Glomerular visceral epithelial cell (primary cell): ENCODE data around the gene CAMK2B.

ENCODE experiments used
- DNase-seq: peaks from one replicate; pipeline ENCODE4 v3.0.0-alpha.2; 2016; ENCODE audit errors: extremely low spot score

Gene CAMK2B

GRCh38 chr7:44232396-44232795, 93.0 kb downstream of the CAMK2B start:
- no peak for DNase-seq

- DNase-seq = no peak
Observed at GRCh38 chr7:44231088-44231487, 94.3 kb downstream of the CAMK2B start.

- DNase-seq = no peak
Observed at GRCh38 chr7:44230286-44230685, 95.1 kb downstream of the CAMK2B start.

GRCh38 chr7:44229546-44230105, 95.8 kb downstream of the CAMK2B start:
- DNase-seq = no peak

GRCh38 chr7:44228571-44229350, 96.6 kb downstream of the CAMK2B start:
- no peak for DNase-seq

GRCh38 chr7:44227911-44228310, 97.5 kb downstream of the CAMK2B start:
- DNase-seq = no peak

GRCh38 chr7:44226396-44226753, 99.0 kb downstream of the CAMK2B start:
- no peak for DNase-seq

- DNase-seq = no peak
Observed at GRCh38 chr7:44225566-44226395, 99.6 kb downstream of the CAMK2B start.

GRCh38 chr7:44224974-44225565, 100.3 kb downstream of the CAMK2B start:
- no peak for DNase-seq

- no peak for DNase-seq
Observed at GRCh38 chr7:44224080-44224973, 101.1 kb downstream of the CAMK2B start.

GRCh38 chr7:44223362-44224079, 101.9 kb downstream of the CAMK2B start:
- no peak for DNase-seq

GRCh38 chr7:44222776-44223261, 102.6 kb downstream of the CAMK2B start:
- no peak for DNase-seq

GRCh38 chr7:44222074-44222473, 103.3 kb downstream of the CAMK2B start:
- DNase-seq = no peak

GRCh38 chr7:44221231-44221791, 104.1 kb downstream of the CAMK2B start:
- no peak for DNase-seq

GRCh38 chr7:44220358-44221112, 104.9 kb downstream of the CAMK2B start:
- DNase-seq = no peak

- no peak for DNase-seq
Observed at GRCh38 chr7:44220046-44220357, 105.4 kb downstream of the CAMK2B start.

- no peak for DNase-seq
Observed at GRCh38 chr7:44219371-44220045, 105.9 kb downstream of the CAMK2B start.

GRCh38 chr7:44218418-44219201, 106.8 kb downstream of the CAMK2B start:
- DNase-seq = no peak
